RWPE2 (cell line): ENCODE results near the gene ANKS1B.

ENCODE experiments used
- ATAC-seq: fragments of 200-7000 bp; cut with Tn5 transposase; 3 replicates; pipeline ENCODE4 v1.9.1; 2021; ENCODE audit warnings: low read depth
- DNase-seq: peaks from one replicate; pipeline ENCODE4 v3.0.0-alpha.2; 2020; ENCODE audit warnings: low spot score
- H3K27ac ChIP-seq: fragments of 450-650 bp; 2 replicates; pipeline ENCODE4 v1.5.1; 2017; ENCODE audit warnings: mild to moderate bottlenecking; ENCODE audit not compliant: poor library complexity, severe bottlenecking
- H3K27me3 ChIP-seq: fragments of 250-450 bp; sonication (Bioruptor Pico); 2 replicates; pipeline ENCODE4 v1.5.1; 2021; ENCODE audit warnings: mild to moderate bottlenecking, moderate library complexity; ENCODE audit not compliant: insufficient read depth, poor library complexity, severe bottlenecking
- H3K36me3 ChIP-seq: fragments of 250-450 bp; sonication (Bioruptor Pico); 2 replicates; pipeline ENCODE4 v1.5.1; 2020; ENCODE audit warnings: low read depth, mild to moderate bottlenecking, moderate library complexity
- H3K4me1 ChIP-seq: fragments of 250-450 bp; sonication (Bioruptor Pico); 2 replicates; pipeline ENCODE4 v1.5.1; 2021; ENCODE audit warnings: mild to moderate bottlenecking, moderate library complexity; ENCODE audit not compliant: insufficient read depth, poor library complexity, severe bottlenecking
- H3K4me3 ChIP-seq: fragments of 250-450 bp; sonication (Bioruptor Pico); 2 replicates; pipeline ENCODE4 v1.5.1; 2021; ENCODE audit warnings: mild to moderate bottlenecking, moderate library complexity; ENCODE audit not compliant: severe bottlenecking
- H3K9me3 ChIP-seq: fragments of 250-450 bp; sonication (Bioruptor Pico); 2 replicates; pipeline ENCODE4 v1.5.1; 2021; ENCODE audit warnings: mild to moderate bottlenecking, moderate library complexity; ENCODE audit not compliant: severe bottlenecking
- TF ChIP-seq, protein P1 (sequence below): fragments of 450-650 bp; IDR thresholded peaks from one replicate; pipeline ENCODE4 v1.5.1; 2017; ENCODE audit warnings: mild to moderate bottlenecking, moderate library complexity; ENCODE audit not compliant: poor library complexity, severe bottlenecking

The ANKS1B gene

DNA sequence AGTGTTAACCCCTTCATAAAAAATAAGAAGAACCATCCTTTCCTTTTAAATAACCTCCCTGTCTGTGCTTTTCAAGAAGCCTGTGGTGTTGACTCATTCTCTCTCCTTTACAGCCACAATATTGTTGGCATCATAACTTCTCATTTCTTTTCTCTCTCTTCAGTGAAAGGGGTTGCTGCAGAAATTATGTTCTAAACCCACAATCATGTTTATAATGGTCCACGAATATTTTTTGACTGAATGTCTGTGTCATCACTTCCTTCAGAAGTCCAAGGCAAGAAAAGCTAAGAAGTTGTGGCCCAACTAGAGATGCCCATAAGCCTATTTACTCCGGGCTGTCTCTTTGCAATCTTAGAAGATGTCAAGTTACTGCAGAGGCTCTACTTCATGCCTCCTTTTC lies 851.3 kb downstream of the ANKS1B start:
- DNase-seq: no peak
- Histone ChIP-seq H3K4me3 (no peak overlapping the region), H3K36me3 (no peaks in the 10 kb centered on the region), H3K9me3 (no peaks in the 10 kb centered on the region), H3K27ac (no peak overlapping the region), H3K4me1 (no peaks in the 10 kb centered on the region), H3K27me3 (no peaks in the 10 kb centered on the region)
- ATAC-seq: no peak
- TF ChIP-seq, protein P1, sequence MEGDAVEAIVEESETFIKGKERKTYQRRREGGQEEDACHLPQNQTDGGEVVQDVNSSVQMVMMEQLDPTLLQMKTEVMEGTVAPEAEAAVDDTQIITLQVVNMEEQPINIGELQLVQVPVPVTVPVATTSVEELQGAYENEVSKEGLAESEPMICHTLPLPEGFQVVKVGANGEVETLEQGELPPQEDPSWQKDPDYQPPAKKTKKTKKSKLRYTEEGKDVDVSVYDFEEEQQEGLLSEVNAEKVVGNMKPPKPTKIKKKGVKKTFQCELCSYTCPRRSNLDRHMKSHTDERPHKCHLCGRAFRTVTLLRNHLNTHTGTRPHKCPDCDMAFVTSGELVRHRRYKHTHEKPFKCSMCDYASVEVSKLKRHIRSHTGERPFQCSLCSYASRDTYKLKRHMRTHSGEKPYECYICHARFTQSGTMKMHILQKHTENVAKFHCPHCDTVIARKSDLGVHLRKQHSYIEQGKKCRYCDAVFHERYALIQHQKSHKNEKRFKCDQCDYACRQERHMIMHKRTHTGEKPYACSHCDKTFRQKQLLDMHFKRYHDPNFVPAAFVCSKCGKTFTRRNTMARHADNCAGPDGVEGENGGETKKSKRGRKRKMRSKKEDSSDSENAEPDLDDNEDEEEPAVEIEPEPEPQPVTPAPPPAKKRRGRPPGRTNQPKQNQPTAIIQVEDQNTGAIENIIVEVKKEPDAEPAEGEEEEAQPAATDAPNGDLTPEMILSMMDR: no peak

DNA sequence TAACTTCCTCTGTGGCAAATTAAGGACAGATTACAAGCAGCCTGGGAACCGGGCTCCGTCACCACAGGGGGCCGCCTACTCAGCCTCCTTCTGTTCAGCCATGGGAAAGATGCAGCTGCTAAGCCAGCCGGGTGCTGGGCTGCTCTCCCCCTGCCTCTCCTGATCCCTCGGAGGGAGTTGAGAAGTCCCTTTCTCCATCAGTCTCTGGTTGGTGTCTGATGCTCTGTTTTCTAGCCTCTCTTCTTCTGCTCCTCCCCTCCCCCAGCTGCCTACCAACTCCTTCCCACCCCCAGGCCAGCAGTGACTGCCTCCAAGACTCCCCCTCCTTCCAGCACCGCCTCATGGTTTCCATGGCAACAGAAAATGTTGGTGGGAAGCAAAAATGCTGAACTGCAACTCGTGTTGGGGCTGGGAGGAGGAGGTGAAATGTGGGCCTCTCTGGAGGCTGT lies 853.0 kb downstream of the ANKS1B start:
- ATAC-seq: no peak
- H3K4me3 ChIP-seq: no peak overlapping the region

DNA sequence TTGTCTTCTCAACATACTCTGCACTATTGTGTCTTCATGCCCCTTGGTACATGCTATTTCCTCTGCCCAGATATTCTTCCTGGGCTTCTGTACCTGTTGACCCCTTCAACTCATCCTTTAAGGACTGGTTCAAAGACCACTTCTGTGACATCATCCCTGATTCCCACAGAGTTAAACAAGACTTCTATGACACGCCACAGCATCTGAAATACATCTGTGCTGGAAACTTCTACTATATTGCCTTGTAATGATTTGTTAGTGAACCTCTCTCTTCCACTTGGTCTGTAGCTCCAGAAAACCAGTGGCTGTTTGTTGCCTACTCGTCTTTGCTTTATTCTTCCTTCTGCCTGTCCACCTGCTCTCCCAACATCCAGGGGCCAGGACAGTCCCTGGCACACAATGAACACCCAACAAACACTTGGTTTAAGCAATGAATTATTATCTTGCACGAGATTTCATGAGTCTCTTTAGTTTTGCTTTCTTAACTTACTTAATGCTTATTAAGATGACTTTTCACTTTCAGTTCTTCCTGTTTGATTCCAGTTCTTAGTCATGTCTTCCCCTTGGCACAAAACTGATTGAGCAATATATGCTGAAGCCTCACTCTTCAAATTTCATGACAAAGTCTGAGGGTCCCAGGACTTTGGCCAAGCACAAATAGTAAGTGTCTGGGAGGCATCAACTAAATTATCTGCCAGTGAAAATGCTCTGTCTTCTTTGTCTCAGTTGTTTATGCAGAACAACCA lies 853.8 kb downstream of the ANKS1B start:
- no peak for DNase-seq
- H3K27me3 ChIP-seq: no peaks in the 10 kb centered on the region
- no peak overlapping the region for H3K27ac ChIP-seq
- H3K4me3 ChIP-seq: no peak overlapping the region
- no peak for ATAC-seq
- H3K4me1 ChIP-seq: no peaks in the 10 kb centered on the region
- H3K36me3 ChIP-seq: no peaks in the 10 kb centered on the region
- TF ChIP-seq, protein P1: no peak
- H3K9me3 ChIP-seq: no peaks in the 10 kb centered on the region

More for the DNA sequence above, 853.0 kb downstream of the ANKS1B start:
- no peaks in the 10 kb centered on the region for H3K9me3 ChIP-seq
- TF ChIP-seq, protein P1: no peak
- no peaks in the 10 kb centered on the region for H3K4me1 ChIP-seq
- H3K36me3 ChIP-seq: no peaks in the 10 kb centered on the region
- H3K27me3 ChIP-seq: no peaks in the 10 kb centered on the region
- H3K27ac ChIP-seq: no peak overlapping the region
- DNase-seq: no peak

DNA sequence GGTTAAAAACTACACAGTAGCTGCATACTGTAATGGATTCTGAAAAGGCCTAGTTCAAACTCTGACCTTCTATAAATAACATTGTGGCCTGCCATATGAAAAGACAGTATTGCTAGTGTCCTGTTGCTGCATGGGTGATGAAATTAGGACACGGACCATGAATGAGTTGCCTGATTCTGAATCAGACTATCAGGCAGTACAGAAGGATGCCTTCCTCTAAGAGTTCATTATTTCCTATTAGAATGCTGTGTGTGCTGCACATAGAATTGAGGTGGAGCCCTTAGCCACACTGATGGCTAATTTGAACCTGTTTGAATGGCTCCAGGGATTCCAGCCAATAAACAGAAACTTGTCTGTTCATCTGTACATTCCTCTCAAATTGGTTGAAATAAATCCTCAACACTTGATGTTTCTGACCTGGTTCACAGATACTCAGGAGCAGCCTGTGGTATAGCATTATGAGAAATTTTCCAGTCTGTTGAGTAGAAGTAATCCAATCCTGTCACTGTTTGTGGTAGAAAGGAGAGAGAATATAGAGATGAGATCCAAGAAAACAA lies 856.4 kb downstream of the ANKS1B start:
- Histone ChIP-seq H3K9me3 (no peaks in the 10 kb centered on the region), H3K27me3 (no peaks in the 10 kb centered on the region), H3K27ac (no peak overlapping the region), H3K4me1 (no peaks in the 10 kb centered on the region), H3K4me3 (no peak overlapping the region), H3K36me3 (no peaks in the 10 kb centered on the region)
- ATAC-seq (no peak), DNase-seq (no peak)
- TF ChIP-seq, protein P1: no peak

DNA sequence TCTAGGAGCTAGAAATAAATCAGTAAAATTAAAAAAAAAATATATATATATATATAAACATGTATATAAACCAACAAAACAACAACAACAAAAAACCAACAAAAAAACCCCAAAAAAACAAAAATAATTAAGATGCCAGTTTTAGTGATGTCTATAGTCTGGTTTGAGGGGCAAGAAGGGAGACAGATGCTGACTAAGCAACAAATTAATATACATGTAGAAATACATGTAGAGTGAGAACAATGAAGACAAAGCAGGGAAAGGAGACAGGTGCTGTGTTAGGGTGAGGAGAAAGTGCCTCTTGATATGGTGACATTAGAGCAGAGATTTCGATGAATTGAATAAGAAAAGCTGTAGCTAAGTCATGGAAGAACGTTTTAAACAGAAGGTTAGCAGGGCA lies 861.8 kb downstream of the ANKS1B start:
- Histone ChIP-seq H3K36me3 (no peaks in the 10 kb centered on the region), H3K27me3 (peaks cover 3% of the 10 kb centered on the region), H3K4me1 (no peaks in the 10 kb centered on the region), H3K9me3 (no peaks in the 10 kb centered on the region), H3K27ac (no peak overlapping the region), H3K4me3 (no peak overlapping the region)
- TF ChIP-seq, protein P1: no peak
- DNase-seq: no peak
- ATAC-seq: no peak
